Measurements from ENCODE around the gene ARHGEF6.

The ARHGEF6 gene

DNA sequence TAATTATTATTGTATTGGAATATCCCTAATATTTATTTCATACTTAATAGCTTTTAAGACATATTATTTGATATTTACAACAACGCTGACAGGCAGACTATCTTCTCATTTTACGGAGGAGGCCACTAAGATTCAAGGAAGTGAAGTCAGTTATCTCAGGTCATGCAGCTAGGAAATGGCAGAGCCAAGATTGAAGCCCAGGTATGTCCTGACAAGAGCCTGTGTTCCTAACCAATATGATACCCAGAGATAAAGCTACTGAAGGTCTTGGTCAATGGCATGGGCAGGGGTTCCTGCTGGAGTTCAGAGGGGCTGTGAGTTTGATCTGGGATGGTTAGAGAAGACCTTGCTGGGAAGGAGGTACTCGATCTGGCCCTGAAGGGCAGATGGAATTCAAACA is 47.1 kb downstream of the ARHGEF6 start:
- no peak for DNase-seq (ENCODE audit: insufficient read length, low spot score)
- TF ChIP-seq, protein P1, sequence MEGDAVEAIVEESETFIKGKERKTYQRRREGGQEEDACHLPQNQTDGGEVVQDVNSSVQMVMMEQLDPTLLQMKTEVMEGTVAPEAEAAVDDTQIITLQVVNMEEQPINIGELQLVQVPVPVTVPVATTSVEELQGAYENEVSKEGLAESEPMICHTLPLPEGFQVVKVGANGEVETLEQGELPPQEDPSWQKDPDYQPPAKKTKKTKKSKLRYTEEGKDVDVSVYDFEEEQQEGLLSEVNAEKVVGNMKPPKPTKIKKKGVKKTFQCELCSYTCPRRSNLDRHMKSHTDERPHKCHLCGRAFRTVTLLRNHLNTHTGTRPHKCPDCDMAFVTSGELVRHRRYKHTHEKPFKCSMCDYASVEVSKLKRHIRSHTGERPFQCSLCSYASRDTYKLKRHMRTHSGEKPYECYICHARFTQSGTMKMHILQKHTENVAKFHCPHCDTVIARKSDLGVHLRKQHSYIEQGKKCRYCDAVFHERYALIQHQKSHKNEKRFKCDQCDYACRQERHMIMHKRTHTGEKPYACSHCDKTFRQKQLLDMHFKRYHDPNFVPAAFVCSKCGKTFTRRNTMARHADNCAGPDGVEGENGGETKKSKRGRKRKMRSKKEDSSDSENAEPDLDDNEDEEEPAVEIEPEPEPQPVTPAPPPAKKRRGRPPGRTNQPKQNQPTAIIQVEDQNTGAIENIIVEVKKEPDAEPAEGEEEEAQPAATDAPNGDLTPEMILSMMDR (IDR thresholded peaks at IDR 0.05; ENCODE audit: insufficient read depth, missing control alignments): no peak
- FAIRE-seq: no peak

DNA sequence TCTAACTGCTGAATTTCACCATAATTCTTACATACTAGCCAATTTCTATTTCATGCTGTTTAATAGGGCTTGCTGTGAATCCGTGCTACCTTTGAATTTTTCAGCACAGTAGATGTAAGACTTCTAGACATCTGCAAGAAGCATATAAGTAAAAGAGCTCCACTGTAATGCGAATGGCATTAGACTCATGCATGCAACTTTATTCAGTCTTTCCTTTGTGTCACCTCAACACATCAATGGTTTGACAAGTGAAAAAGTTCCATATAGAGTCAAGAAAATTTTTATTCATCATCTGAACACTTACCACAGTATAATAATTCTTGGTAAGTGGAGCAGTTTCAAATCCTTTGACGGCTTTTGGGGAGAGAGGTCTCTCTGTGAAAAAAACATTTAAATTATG is 48.9 kb downstream of the ARHGEF6 start:
- no peak for DNase-seq (ENCODE audit: insufficient read length, low spot score)
- FAIRE-seq: no peak
- TF ChIP-seq, protein P1 (IDR thresholded peaks at IDR 0.05; ENCODE audit: insufficient read depth, missing control alignments): no peak

DNA sequence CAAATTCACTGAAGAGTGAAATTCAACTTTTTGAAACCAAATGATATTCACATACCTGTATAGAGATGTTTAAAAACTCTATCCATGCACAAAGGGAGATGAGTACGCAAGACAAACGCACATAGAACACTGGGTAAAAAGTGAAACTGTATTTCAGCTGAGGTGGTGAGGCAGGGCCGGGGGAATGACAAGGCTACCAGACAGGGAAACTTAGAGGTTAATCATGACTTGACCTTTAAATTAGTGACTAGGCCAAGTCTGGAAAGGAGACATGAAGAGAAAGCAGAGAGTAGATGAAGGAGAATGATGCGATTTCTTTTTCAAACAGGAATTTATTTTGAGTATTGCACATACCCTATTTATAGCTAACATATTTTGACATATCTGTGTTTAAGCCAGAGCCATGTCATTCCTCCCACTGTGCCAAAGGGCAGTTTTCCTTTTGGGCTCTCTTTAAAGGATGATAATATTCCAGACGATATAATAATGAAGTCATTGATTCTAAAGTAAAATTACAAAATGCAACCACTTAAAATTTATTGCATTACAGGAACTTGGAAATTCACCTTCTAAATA is 49.4 kb downstream of the ARHGEF6 start:
- TF ChIP-seq, protein P1 (IDR thresholded peaks at IDR 0.05; ENCODE audit: insufficient read depth, missing control alignments): no peak
- no peak for FAIRE-seq
- no peak for DNase-seq (ENCODE audit: insufficient read length, low spot score)

DNA sequence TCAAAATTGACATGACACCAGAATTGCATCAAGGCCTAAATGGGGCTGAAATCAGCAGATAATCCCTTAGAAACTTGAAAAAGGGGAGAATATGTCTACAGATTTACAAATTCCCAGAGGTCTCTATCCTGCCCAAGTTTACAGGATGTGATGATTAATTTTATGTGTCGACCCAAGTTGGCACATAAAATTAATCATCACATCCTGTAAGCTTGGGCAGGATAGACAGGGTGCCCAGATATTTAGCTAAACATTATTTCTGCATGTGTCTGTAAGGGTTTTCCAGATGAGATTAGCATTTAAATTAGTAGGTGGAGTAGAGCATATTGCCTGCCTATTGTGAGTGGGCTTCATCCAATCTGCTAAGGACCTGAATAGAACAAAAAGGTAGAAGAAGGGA is 52.3 kb downstream of the ARHGEF6 start:
- no peak for FAIRE-seq
- DNase-seq (ENCODE audit: insufficient read length, low spot score): no peak
- TF ChIP-seq, protein P1 (IDR thresholded peaks at IDR 0.05; ENCODE audit: insufficient read depth, missing control alignments): no peak

DNA sequence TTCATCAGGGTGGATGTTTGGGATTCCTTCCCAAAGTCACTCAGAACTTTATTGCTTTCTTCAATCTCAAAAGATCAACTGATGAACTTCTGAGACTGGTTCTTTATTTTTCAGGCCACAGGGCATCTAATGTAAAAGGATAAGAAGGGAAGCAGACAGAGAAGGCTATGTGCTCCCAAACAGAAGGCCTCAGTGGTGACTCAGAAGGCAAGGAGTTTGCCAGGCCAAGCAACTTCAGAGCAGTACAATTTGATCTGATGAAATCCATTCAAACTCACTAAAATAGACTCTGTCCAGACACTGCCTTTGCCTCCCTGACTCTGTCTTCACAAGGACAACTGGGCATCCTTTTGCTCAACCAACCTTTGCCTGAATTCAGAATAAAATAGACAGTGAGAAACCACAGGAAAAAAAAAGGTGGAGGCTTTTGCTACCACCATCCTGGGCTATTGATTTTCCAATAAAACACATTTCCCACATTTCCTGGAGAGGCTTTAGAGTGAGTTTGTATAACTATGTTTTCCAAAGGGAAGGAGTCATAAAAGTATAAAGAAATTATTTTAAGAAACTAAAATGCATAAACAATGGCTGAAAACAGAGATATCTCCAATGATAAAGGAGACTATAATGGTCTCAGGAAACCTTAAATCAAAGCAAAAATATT is 55.2 kb downstream of the ARHGEF6 start:
- TF ChIP-seq, protein P1 (IDR thresholded peaks at IDR 0.05; ENCODE audit: insufficient read depth, missing control alignments): no peak
- DNase-seq (ENCODE audit: insufficient read length, low spot score) (no peak), FAIRE-seq (no peak)

GRCh38 chrX:136718091-136718490 is 62.6 kb downstream of the ARHGEF6 start:
- TF ChIP-seq, protein P1 (IDR thresholded peaks at IDR 0.05; ENCODE audit: insufficient read depth, missing control alignments): no peak
- no peak for FAIRE-seq
- DNase-seq (ENCODE audit: insufficient read length, low spot score): no peak

Data from D721Med (cell line).